ENCODE data around the gene LYZL2.

DNA sequence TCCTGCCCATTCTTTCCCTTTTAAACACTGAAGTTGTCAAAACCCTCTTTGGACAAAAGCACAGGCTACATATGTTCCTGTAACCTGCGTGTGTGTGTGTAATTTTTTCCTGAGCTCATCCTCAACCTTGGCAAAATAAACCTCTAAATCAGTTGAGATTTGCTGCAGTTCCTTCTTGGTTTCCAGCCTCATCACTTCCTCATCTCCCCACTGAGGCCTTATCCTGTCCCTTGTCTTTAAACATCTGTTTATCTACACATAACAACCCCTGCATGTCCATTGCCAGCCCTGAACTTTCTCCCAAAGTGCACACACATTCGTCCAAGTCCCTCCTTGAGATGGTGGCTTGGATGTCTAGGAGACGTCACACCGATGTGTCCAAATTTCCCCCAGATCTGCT, 35.5 kb downstream of the LYZL2 start:
- TF ChIP-seq FOSL1 (IDR thresholded peaks at IDR 0.05; ENCODE audit: low read depth), result no peak
- TF ChIP-seq YY1 (IDR thresholded peaks at IDR 0.05; ENCODE audit: extremely low read depth, insufficient replicate concordance, low read depth, low read length), result no peak
- TF ChIP-seq EZH2 (IDR thresholded peaks at IDR 0.05), result no peak
- TF ChIP-seq, protein P1, sequence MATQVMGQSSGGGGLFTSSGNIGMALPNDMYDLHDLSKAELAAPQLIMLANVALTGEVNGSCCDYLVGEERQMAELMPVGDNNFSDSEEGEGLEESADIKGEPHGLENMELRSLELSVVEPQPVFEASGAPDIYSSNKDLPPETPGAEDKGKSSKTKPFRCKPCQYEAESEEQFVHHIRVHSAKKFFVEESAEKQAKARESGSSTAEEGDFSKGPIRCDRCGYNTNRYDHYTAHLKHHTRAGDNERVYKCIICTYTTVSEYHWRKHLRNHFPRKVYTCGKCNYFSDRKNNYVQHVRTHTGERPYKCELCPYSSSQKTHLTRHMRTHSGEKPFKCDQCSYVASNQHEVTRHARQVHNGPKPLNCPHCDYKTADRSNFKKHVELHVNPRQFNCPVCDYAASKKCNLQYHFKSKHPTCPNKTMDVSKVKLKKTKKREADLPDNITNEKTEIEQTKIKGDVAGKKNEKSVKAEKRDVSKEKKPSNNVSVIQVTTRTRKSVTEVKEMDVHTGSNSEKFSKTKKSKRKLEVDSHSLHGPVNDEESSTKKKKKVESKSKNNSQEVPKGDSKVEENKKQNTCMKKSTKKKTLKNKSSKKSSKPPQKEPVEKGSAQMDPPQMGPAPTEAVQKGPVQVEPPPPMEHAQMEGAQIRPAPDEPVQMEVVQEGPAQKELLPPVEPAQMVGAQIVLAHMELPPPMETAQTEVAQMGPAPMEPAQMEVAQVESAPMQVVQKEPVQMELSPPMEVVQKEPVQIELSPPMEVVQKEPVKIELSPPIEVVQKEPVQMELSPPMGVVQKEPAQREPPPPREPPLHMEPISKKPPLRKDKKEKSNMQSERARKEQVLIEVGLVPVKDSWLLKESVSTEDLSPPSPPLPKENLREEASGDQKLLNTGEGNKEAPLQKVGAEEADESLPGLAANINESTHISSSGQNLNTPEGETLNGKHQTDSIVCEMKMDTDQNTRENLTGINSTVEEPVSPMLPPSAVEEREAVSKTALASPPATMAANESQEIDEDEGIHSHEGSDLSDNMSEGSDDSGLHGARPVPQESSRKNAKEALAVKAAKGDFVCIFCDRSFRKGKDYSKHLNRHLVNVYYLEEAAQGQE (IDR thresholded peaks at IDR 0.05; ENCODE audit: low read depth), result no peak
- TF ChIP-seq, protein P2, sequence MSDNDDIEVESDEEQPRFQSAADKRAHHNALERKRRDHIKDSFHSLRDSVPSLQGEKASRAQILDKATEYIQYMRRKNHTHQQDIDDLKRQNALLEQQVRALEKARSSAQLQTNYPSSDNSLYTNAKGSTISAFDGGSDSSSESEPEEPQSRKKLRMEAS (IDR thresholded peaks at IDR 0.05), result no peak
- TF ChIP-seq, protein P3, sequence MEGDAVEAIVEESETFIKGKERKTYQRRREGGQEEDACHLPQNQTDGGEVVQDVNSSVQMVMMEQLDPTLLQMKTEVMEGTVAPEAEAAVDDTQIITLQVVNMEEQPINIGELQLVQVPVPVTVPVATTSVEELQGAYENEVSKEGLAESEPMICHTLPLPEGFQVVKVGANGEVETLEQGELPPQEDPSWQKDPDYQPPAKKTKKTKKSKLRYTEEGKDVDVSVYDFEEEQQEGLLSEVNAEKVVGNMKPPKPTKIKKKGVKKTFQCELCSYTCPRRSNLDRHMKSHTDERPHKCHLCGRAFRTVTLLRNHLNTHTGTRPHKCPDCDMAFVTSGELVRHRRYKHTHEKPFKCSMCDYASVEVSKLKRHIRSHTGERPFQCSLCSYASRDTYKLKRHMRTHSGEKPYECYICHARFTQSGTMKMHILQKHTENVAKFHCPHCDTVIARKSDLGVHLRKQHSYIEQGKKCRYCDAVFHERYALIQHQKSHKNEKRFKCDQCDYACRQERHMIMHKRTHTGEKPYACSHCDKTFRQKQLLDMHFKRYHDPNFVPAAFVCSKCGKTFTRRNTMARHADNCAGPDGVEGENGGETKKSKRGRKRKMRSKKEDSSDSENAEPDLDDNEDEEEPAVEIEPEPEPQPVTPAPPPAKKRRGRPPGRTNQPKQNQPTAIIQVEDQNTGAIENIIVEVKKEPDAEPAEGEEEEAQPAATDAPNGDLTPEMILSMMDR (IDR thresholded peaks at IDR 0.05 in 2 of 3, conservative IDR thresholded peaks at IDR 0.05 in 1 of 3; ENCODE audit: borderline replicate concordance in 1 of 3, insufficient read depth in 1 of 3, low read depth in 2 of 3, low read length in 2 of 3), result no peak
- no peak for TF ChIP-seq POLR2A (IDR thresholded peaks at IDR 0.05; ENCODE audit: borderline replicate concordance, extremely low read depth, insufficient read depth, insufficient read length)
- TF ChIP-seq CEBPB (IDR thresholded peaks at IDR 0.05; ENCODE audit: low read depth), result no peak
- no peak for TF ChIP-seq TCF7L2 (IDR thresholded peaks at IDR 0.05; ENCODE audit: borderline replicate concordance, extremely low read depth, insufficient read depth, insufficient read length)
- no peak for TF ChIP-seq POLR2AphosphoS5 (IDR thresholded peaks at IDR 0.05; ENCODE audit: low read depth, low read length)
- no peak for TF ChIP-seq SIN3A (IDR thresholded peaks at IDR 0.05; ENCODE audit: low read depth)
